Subcutaneous abdominal adipose tissue (tissue), 5 donors: Measurements from ENCODE around the gene KLHL12.

Experiments used
- H3K27ac ChIP-seq: one replicate; pipeline ENCODE4 v1.7.0; 2013; ENCODE audit warnings: low read depth, mild to moderate bottlenecking, inconsistent platforms, low read length, moderate library complexity
- H3K27me3 ChIP-seq, 5 donors: one replicate each; pipeline ENCODE4 v1.7.0; 2013; ENCODE audit warnings: low read length in 5 of 5, inconsistent platforms in 1 of 5; ENCODE audit not compliant: control insufficient read depth in 5 of 5, insufficient read depth in 4 of 5
- H3K36me3 ChIP-seq, 5 donors: one replicate each; pipeline ENCODE4 v1.7.0; 2013; ENCODE audit warnings: low read length in 5 of 5; ENCODE audit not compliant: control insufficient read depth in 5 of 5, insufficient read depth in 5 of 5
- H3K4me1 ChIP-seq, 5 donors: one replicate each; pipeline ENCODE4 v1.7.0; 2013; ENCODE audit warnings: low read length in 5 of 5, mild to moderate bottlenecking in 3 of 5, moderate library complexity in 1 of 5; ENCODE audit not compliant: control insufficient read depth in 5 of 5, insufficient read depth in 5 of 5
- H3K4me3 ChIP-seq, 5 donors: one replicate each; pipeline ENCODE4 v1.7.0; 2013; ENCODE audit warnings: low read length in 5 of 5, low read depth in 1 of 5
- H3K9ac ChIP-seq, 5 donors: one replicate each; pipeline ENCODE4 v1.7.0; 2013; ENCODE audit warnings: low read length in 5 of 5, mild to moderate bottlenecking in 4 of 5, moderate library complexity in 3 of 5
- H3K9me3 ChIP-seq, 5 donors: one replicate each; pipeline ENCODE4 v1.7.0; 2013; ENCODE audit warnings: low read length in 5 of 5; ENCODE audit not compliant: control insufficient read depth in 5 of 5
- donor health status: healthy.
- donor health status: healthy.
- donor health status: healthy.
- donor health status: healthy.
- donor health status: healthy.

The KLHL12 gene

GRCh38 chr1:202964791-202965410, 37.9 kb upstream of the KLHL12 start:
- H3K4me3 ChIP-seq: no peak overlapping the region
- H3K4me1 ChIP-seq: peaks cover 11 to 34% (median 26%) of the 10 kb centered on the region in 5 donors
- peaks cover 10 to 41% (median 38%) of the 10 kb centered on the region in 5 donors for H3K36me3 ChIP-seq
- H3K27ac ChIP-seq: no peak overlapping the region
- no peaks in the 10 kb centered on the region for H3K9me3 ChIP-seq
- no peak overlapping the region for H3K9ac ChIP-seq
- H3K27me3 ChIP-seq: no peaks in the 10 kb centered on the region

- H3K27me3 ChIP-seq: no peaks in the 10 kb centered on the region
- no peak overlapping the region for H3K4me3 ChIP-seq
- H3K9ac ChIP-seq: no peak overlapping the region
- peaks cover 10 to 41% (median 38%) of the 10 kb centered on the region in 5 donors for H3K36me3 ChIP-seq
- H3K9me3 ChIP-seq: no peaks in the 10 kb centered on the region
- peaks cover 6 to 32% (median 29%) of the 10 kb centered on the region in 5 donors for H3K4me1 ChIP-seq
- no peak overlapping the region for H3K27ac ChIP-seq
Measured at GRCh38 chr1:202961220-202961880, 34.3 kb upstream of the KLHL12 start.

- Histone ChIP-seq H3K27ac (no peak overlapping the region), H3K4me1 (peaks cover 2 to 39% (median 35%) of the 10 kb centered on the region in 5 donors), H3K36me3 (peaks cover 10 to 35% (median 30%) of the 10 kb centered on the region in 5 donors), H3K9me3 (no peaks in the 10 kb centered on the region), H3K4me3 (no peak overlapping the region), H3K9ac (no peak overlapping the region), H3K27me3 (no peaks in the 10 kb centered on the region)
Measured at GRCh38 chr1:202959276-202959620, 32.2 kb upstream of the KLHL12 start.

GRCh38 chr1:202958544-202959275, 31.7 kb upstream of the KLHL12 start:
- H3K27ac ChIP-seq: no peak overlapping the region
- peak overlapping the region in 3 of 5 donors; percentile 48 to 80 (median 76) for H3K9ac ChIP-seq
- H3K36me3 ChIP-seq: peaks cover 5 to 30% (median 24%) of the 10 kb centered on the region in 5 donors
- peak overlapping the region; percentile 85 to 97 (median 89) for H3K4me3 ChIP-seq
- no peaks in the 10 kb centered on the region for H3K27me3 ChIP-seq
- H3K4me1 ChIP-seq: peaks cover 2 to 41% (median 37%) of the 10 kb centered on the region in 5 donors
- H3K9me3 ChIP-seq: no peaks in the 10 kb centered on the region

GRCh38 chr1:202957733-202958543, 30.9 kb upstream of the KLHL12 start, which contains the start of gene ADIPOR1:
TSS of gene ADIPOR1 (minus strand) at chr1:202958312. CDS start at chr1:202951070, 7,242 bp downstream.
- no peaks in the 10 kb centered on the region for H3K27me3 ChIP-seq
- peak within 1 kb of the TSS; percentile 75 for H3K27ac ChIP-seq
- peaks cover 2 to 42% (median 39%) of the 10 kb centered on the region in 5 donors for H3K4me1 ChIP-seq
- peak within 1 kb of the TSS; percentile 85 to 97 (median 89) for H3K4me3 ChIP-seq
- H3K9me3 ChIP-seq: no peaks in the 10 kb centered on the region
- H3K9ac ChIP-seq: peak within 1 kb of the TSS; percentile 89 to 99 (median 95)
- H3K36me3 ChIP-seq: peaks cover 2 to 22% (median 17%) of the 10 kb centered on the region in 5 donors

GRCh38 chr1:202956969-202957368, 29.9 kb upstream of the KLHL12 start:
- Histone ChIP-seq H3K4me1 (peaks cover 2 to 51% (median 42%) of the 10 kb centered on the region in 5 donors), H3K27me3 (no peaks in the 10 kb centered on the region), H3K9me3 (no peaks in the 10 kb centered on the region), H3K36me3 (peaks cover 0 to 13% (median 7%) of the 10 kb centered on the region in 5 donors), H3K27ac (no peak overlapping the region), H3K9ac (peak overlapping the region; percentile 89 to 99 (median 95)), H3K4me3 (peak overlapping the region; percentile 85 to 97 (median 89))

- H3K27me3 ChIP-seq: no peaks in the 10 kb centered on the region
- H3K9ac ChIP-seq: peak overlapping the region in 1 of 5 donors; percentile 14
- H3K9me3 ChIP-seq: no peaks in the 10 kb centered on the region
- no peak overlapping the region for H3K27ac ChIP-seq
- peaks cover 11 to 16% (median 12%) of the 10 kb centered on the region in 5 donors for H3K36me3 ChIP-seq
- H3K4me1 ChIP-seq: peaks cover 5 to 55% (median 42%) of the 10 kb centered on the region in 5 donors
- no peak overlapping the region for H3K4me3 ChIP-seq
Measured at GRCh38 chr1:202954057-202954745, 27.2 kb upstream of the KLHL12 start.

GRCh38 chr1:202953392-202953791, 26.4 kb upstream of the KLHL12 start:
- H3K36me3 ChIP-seq: peaks cover 14 to 24% (median 19%) of the 10 kb centered on the region in 5 donors
- peaks cover 5 to 49% (median 36%) of the 10 kb centered on the region in 5 donors for H3K4me1 ChIP-seq
- H3K9ac ChIP-seq: peak overlapping the region in 1 of 5 donors; percentile 22
- H3K27ac ChIP-seq: peak overlapping the region; percentile 10
- H3K9me3 ChIP-seq: no peaks in the 10 kb centered on the region
- no peak overlapping the region for H3K4me3 ChIP-seq
- H3K27me3 ChIP-seq: no peaks in the 10 kb centered on the region

GRCh38 chr1:202952818-202953217, 25.8 kb upstream of the KLHL12 start:
- no peak overlapping the region for H3K4me3 ChIP-seq
- H3K36me3 ChIP-seq: peaks cover 17 to 29% (median 24%) of the 10 kb centered on the region in 5 donors
- H3K27ac ChIP-seq: peak overlapping the region; percentile 6
- no peaks in the 10 kb centered on the region for H3K9me3 ChIP-seq
- H3K4me1 ChIP-seq: peaks cover 5 to 48% (median 35%) of the 10 kb centered on the region in 5 donors
- no peaks in the 10 kb centered on the region for H3K27me3 ChIP-seq
- peak overlapping the region in 2 of 5 donors; percentile 4 to 22 for H3K9ac ChIP-seq
